IPS-NIHi7 (cell line): ENCODE data around the gene SEC14L3.
A peak's percentile ranks its signal among the peaks of the same experiment; 100 is the strongest.

Experiments
- DNase-seq: peaks from one replicate; pipeline ENCODE4 v3.0.0; 2012; ENCODE audit warnings: mixed read lengths; ENCODE audit errors: extremely low spot score

SEC14L3 gene

GRCh38 chr22:30471616-30472318, at the start of gene SEC14L3:
Gene SEC14L3, minus strand, starts transcription at chr22:30472017. Its CDS starts 59 bp downstream, at chr22:30471958.
- no peak for DNase-seq

DNA sequence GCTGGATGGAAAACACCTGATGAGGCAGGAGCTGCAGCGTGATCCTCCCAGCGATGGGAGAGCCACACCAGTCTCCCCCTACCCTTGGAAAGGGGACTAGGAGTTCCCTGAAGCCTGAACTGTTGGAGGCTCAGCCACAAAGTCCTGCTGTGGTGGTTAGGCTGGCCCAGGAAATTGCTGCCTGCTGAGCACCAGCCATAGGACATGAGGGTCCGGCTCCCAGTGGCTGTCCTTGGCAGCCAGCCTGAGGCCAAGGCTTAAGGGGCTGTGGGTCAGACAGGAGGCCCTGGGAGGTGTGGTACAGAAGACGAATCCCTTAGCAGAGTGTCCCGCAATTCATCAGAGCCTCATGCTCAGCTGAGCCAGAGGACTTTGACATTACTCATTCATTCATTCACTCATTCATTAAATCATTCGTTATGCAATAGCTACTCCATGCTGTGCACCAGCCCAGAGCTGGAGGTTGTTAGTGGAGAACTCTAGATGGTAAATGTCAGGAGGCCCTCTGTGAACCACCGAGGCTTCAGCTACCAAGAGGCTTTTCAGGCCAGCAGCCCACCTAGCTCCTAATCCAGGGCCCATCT, 48.1 kb upstream of the SEC14L3 start:
- no peak for DNase-seq

GRCh38 chr22:30516731-30517130, 44.9 kb upstream of the SEC14L3 start:
- DNase-seq: no peak

- no peak for DNase-seq
Observed at GRCh38 chr22:30516273-30516672, 44.5 kb upstream of the SEC14L3 start.

DNA sequence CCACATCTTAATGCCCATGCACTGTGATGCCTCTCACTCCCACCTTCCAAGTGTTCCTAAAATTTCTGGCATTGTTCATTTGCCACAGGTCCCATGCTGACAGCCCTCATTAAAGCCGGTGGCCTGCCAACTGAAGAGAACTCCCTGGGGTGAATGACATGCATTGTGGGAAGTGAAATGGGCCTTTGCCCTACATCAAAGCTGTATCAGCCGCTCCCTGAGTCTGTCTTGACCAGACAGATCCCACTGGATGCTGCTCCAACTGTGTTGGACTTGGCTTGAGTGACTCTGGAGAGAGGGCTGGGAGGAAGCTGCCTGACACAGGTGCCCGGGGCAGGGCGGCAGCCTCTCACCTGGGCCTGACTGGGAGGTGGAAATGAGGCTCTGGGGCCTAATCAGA, 42.4 kb upstream of the SEC14L3 start:
- DNase-seq: no peak

- DNase-seq: no peak
Observed at GRCh38 chr22:30513462-30513861, 41.6 kb upstream of the SEC14L3 start.

- DNase-seq: no peak
Observed at GRCh38 chr22:30511911-30512310, 40.1 kb upstream of the SEC14L3 start.

GRCh38 chr22:30511109-30511508, 39.3 kb upstream of the SEC14L3 start:
- no peak for DNase-seq

DNA sequence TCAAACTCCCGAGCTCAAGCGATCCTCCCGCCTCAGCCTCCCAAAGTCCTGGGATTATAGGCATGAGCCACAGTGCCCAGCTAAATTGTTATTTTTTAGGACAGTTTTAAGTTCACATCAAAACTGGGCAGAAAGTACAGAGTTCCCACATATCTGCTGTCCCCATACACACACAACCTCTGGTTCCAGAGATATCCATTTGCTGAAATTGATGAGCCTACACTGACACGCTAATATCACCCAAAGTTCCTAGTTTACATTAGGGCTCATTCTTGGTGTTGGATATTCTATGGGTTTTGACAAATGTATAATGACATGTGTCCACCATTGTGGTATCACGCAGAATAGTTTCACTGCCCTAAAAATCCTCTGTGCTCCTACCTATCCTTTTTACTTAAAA, 36.4 kb upstream of the SEC14L3 start:
- no peak for DNase-seq

DNA sequence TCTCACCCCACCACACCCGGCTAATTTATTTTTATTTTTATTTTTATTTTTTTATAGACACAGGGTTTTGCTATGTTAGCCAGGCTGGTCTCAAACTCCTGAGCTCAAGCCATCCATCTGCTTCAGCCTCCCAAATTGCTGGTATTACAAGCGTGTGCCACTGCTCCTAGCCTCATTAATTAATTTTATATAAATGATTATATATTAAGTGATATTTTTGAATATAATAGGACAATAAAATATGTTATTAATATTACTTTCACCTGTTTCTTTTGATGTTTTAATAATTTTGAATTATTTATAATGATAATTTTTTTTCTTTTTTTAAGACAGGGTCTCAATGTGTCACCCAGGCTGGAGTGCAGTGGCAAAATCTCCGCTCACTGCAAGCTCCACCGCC, 35.9 kb upstream of the SEC14L3 start:
- DNase-seq: no peak

DNA sequence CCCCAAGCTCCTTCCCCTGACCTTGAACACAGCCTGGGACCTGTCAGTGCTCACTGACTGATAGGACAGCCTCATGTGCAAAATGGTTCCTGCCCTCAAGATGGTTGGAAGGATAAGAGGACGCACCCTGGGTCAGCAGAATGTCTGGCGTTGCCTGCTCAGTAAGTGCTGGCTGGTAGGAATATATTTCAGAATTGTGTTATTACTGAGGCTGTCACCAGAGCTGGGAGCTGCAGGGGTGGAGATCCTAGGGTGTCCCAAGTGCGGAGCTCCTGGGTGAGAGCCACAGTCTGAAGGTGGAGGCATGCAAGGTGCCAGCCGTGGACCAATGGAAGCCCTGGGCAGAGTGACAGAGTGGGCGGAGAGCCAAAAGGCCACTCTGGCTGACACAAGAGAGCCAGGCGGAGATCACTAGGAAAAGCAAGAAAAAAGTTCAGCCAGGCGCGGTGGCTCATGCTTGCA, 34.7 kb upstream of the SEC14L3 start:
- no peak for DNase-seq

- no peak for DNase-seq
Observed at GRCh38 chr22:30503551-30503950, 31.7 kb upstream of the SEC14L3 start.

DNA sequence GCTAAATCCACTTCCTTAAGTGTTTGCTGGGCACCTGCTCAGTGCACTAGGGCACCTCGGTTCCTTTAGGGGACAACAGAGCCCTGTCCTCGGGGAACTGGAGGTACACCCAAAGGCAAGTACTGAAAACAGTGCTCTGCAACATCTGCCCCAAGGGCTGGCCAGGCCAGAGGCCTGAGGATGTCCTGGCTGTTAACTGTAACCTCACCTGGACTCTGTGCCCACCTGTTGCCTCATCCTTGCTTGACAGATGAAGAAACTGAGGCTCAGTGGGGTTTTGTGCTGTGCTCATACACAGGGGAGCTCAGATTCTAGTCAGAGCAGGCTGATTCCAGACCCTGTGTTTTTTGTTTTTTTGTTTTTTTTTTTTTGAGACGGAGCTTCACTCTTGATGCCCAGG, 31.1 kb upstream of the SEC14L3 start:
- no peak for DNase-seq

GRCh38 chr22:30502153-30502552, 30.3 kb upstream of the SEC14L3 start:
- no peak for DNase-seq

GRCh38 chr22:30500628-30501027, 28.8 kb upstream of the SEC14L3 start:
- no peak for DNase-seq

- no peak for DNase-seq
Observed at GRCh38 chr22:30497466-30498150, 25.8 kb upstream of the SEC14L3 start.

DNA sequence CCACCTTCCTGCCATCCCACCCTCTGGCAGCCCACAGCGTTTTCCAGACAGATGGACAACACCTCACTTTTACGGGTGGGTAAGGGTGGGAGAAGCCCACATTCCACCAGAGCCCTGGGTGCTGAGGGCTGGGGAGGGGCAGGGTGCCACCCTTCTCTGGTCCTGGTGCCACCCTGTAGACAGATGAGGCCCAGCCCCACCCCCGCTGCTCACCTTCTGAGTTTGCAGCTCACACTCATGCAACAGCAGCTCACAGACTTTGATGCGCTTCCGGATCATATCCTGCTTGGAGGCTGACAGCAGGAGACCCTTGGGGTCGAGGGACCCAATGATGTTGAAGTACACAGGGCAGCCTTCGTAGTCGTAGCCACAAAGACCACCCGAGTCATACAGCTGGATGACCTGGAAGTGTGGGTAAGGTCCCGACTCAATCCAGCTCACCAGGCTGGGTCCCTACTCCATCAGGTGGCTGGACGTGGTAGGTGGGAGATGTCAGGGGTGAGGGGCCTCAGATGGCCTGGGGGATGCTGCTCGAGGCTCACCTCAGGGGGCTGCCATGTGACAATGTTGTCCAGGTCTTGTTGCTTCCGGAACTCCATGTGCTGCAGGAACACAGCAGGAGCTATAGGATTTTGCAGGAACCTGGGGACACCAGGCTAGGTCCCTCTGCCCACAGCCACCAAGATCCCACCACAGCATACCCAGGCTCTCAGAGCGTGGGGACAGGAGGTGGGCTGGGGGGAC, 23.4 kb upstream of the SEC14L3 start:
- no peak for DNase-seq

- no peak for DNase-seq
Observed at GRCh38 chr22:30492144-30492543, 20.3 kb upstream of the SEC14L3 start.

DNA sequence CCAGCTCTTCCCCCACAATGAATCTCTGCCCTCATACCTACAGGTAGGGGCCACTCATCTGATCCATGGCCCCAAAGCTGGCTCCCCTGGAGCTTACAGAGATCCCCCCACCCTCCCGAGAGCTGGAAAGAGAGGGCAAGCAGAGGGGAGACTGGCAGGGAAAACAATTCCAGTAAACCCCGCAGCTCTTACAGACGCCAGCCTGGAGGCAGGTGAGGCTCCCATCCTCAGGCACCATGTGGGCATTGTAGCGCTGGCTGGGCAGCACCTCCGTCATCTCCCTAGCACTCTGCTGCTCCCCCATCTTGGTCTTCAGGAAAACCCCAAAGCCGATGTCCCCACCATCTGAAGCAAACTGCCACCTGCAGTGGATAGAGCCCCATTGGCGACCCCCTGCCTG, 19.6 kb upstream of the SEC14L3 start:
- DNase-seq: no peak

DNA sequence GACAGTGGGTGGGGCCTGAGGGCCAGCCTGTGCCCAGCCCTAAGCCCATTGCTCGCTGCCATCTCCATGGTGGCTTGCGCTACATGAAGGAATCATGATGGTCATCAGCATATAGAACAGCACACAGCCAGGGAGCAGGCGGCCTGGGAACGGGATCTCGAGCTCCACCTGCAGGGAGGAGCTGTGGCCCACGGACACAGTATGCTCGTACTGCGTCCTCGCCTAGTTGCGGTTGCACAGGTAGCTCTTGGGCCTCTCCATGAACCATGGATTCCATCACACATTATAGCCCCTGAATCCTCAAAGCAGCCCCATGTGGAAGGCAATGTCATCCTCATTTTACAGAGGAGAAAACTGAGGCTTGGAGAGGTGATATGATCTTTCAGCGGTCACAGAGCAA, 18.6 kb upstream of the SEC14L3 start:
- peak; percentile 50 for DNase-seq

DNA sequence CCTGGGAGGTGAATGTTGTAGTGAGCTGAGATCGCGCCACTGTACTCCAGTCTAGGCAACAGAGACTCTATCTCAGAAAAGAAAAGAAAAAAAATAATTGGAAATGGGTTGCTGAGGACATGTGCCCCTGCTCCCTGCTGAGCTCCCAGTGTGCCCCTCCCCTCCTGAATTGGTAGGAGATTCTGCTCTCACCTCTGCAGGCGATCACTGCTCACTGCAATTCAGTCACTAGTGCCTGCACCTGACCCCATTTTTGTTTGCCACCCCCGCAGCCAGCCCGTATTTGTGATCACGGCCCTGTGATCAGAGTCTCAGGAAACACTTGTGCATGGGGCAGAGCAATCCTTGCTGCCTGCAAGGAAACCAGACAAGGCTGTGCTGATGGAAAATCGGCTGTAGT, 16.3 kb upstream of the SEC14L3 start:
- peak; percentile 38 for DNase-seq

DNA sequence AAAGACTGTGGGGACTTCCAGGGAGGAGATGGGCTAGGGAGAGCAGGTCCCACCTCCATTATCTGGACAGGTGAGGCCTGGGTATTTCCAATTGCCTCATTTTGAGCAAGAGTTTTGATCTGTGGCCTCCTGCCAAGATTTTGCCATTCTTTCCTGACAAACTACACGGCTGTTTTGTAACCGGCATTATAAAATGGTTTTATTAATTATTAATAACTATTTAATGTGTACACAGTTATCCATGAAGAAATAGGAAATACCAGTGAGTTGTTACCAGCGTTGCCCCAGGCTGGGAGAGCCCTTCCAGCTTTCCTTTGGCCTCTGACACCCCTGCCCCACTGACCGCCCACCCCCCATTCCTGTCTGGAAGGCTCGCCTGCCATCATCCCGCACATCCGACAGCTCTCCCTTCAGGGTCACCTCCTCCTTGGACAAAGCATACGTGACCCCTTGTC, 14.9 kb upstream of the SEC14L3 start:
- DNase-seq: no peak
